Sigmoid colon (tissue), 7 donors: Measurements from ENCODE around the gene BMERB1. TPM values are rescaled to one million over a fixed set of nuclear protein-coding genes. Genes with fewer than 3 reads are reported as not detected.

Source experiments
- DNase-seq: peaks from one replicate; pipeline ENCODE4 v3.0.0-alpha.2; 2019
- H3K27ac ChIP-seq, 4 donors: fragments of 200-600 bp; sonication (generic); one replicate each; pipeline ENCODE4 v1.5.1; 2016 to 2019; ENCODE audit warnings: mild to moderate bottlenecking in 1 of 4
- H3K27me3 ChIP-seq, 3 donors: fragments of 200-600 bp; sonication (generic); one replicate each; pipeline ENCODE4 v1.5.1; 2019; ENCODE audit warnings: mild to moderate bottlenecking in 1 of 3
- H3K36me3 ChIP-seq, 4 donors: fragments of 200-600 bp; sonication (generic); one replicate each; pipeline ENCODE4 v1.5.1; 2016 to 2019
- H3K4me1 ChIP-seq, 4 donors: fragments of 200-600 bp; sonication (generic); one replicate each; pipeline ENCODE4 v1.5.1; 2017 to 2019
- H3K4me3 ChIP-seq, 4 donors: fragments of 200-600 bp; sonication (generic); one replicate each; pipeline ENCODE4 v1.5.1; 2017 to 2019; ENCODE audit warnings: mild to moderate bottlenecking in 2 of 4, moderate library complexity in 1 of 4
- H3K9me3 ChIP-seq, 4 donors: fragments of 200-600 bp in 3 of 4; sonication (generic) in 3 of 4; one replicate each; pipeline versions ENCODE4 v1.5.1 to v1.6.1; 2013 to 2019
- CTCF ChIP-seq, 4 experiments: fragments of 450-650 bp in 3 of 4; fragments of 200-600 bp in 1 of 4; IDR thresholded peaks; one replicate each; pipeline ENCODE4 v1.5.1; 2016 to 2019; ENCODE audit warnings: antibody characterized with exemption in 4 of 4, mild to moderate bottlenecking in 3 of 4, moderate library complexity in 2 of 4
- EP300 ChIP-seq, 4 donors: sonication (generic); formaldehyde crosslinking; IDR thresholded peaks; one replicate each; pipeline ENCODE4 v1.6.1; 2017; ENCODE audit warnings: antibody characterized with exemption in 4 of 4
- POLR2A ChIP-seq, 2 donors: fragments of 450-650 bp; IDR thresholded peaks; one replicate each; pipeline ENCODE4 v1.6.1; 2016; ENCODE audit warnings: antibody characterized with exemption in 2 of 2, mild to moderate bottlenecking in 2 of 2, moderate library complexity in 2 of 2
- POLR2AphosphoS5 ChIP-seq, 4 donors: sonication (generic); formaldehyde crosslinking; IDR thresholded peaks; one replicate each; pipeline ENCODE4 v1.6.1; 2017; ENCODE audit warnings: antibody characterized with exemption in 4 of 4
- WGBS, 2 donors: extraction: QIAGEN DNeasy Blood & Tissue Kit; methylation state at CpG; one replicate each; pipeline ENCODE4 v1.1.7; 2013; 5-methylcytosine and 5-hydroxymethylcytosine counted together
- intact Hi-C: fragments of 100-400 bp; cut with DNase I; formaldehyde crosslinking; loops from one replicate; pipeline ENCODE4 v1.15.1; 2023
- polyA plus RNA-seq, 3 donors: library from polyadenylated mRNA; stranded (reverse); fragments of 200-250 nt; gene quantifications; one replicate each; pipeline ENCODE4 v1.2.3, GENCODE V29; 2013
- total RNA-seq, 4 donors: library from RNA; depleted of rRNA; stranded (reverse); fragments of >200 nt; gene quantifications; one replicate each; pipeline ENCODE4 v1.1.0, GENCODE V29; 2016
- donor health status: healthy with polysubstance abuse.
- donor health status: Bipolar disorder and iron deficiency.
- donor health status: healthy.

BMERB1 gene
- total and polyA plus RNA-seq, 7 donors, result 3.7 to 112 (median 63.4) TPM

DNA sequence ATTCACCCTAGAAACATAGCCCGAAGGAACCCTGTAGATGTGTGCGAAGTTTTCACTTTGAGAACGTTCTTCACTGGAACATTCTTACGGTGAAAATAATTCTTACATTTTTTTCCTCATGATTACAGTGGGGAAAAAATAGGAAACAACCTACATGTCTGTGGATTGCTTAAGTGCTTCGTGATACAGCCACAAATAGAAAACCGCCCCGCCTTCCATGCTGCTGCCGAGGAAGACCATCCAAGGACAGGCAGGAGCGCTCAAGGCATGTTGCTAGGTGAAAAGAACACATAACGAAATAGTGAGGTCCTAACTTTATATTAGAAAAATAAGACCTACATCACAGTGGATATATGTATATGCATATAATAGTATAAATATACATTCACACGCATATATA is 78.8 kb downstream of the BMERB1 start:
- Histone ChIP-seq H3K4me1 (peaks cover 0 to 7% (median 4%) of the 10 kb centered on the region in 4 donors), H3K4me3 (no peak overlapping the region), H3K9me3 (no peaks in the 10 kb centered on the region), H3K27me3 (no peaks in the 10 kb centered on the region), H3K27ac (no peak overlapping the region), H3K36me3 (peaks cover 0 to 11% (median 2%) of the 10 kb centered on the region in 4 donors)
- DNase-seq, result no peak
- WGBS, 2 donors, result 94 to 95% methylated on average over 11 of the region's 11 CpGs
- TF ChIP-seq EP300 (IDR thresholded peaks at IDR 0.05) (no peak), POLR2AphosphoS5 (IDR thresholded peaks at IDR 0.05) (no peak), POLR2A (IDR thresholded peaks at IDR 0.05) (no peak), CTCF (IDR thresholded peaks at IDR 0.05) (no peak)
- intact Hi-C loops, result no loop called here

GRCh38 chr16:15515992-15516391 is 81.6 kb downstream of the BMERB1 start:
- DNase-seq, result no peak
- H3K27ac ChIP-seq, result no peak overlapping the region

GRCh38 chr16:15516609-15517008 is 82.2 kb downstream of the BMERB1 start:
- no peaks in the 10 kb centered on the region for H3K9me3 ChIP-seq
- intact Hi-C loops, result no loop called here
- H3K4me1 ChIP-seq, result peaks cover 0 to 33% (median 29%) of the 10 kb centered on the region in 4 donors
- DNase-seq, result no peak
- TF ChIP-seq EP300 (IDR thresholded peaks at IDR 0.05), result no peak
- no peak for TF ChIP-seq CTCF (IDR thresholded peaks at IDR 0.05)
- TF ChIP-seq POLR2AphosphoS5 (IDR thresholded peaks at IDR 0.05), result no peak
- no peak overlapping the region for H3K4me3 ChIP-seq
- H3K27me3 ChIP-seq, result no peaks in the 10 kb centered on the region
- WGBS, 2 donors, result 80 to 91% methylated on average over 5 of the region's 5 CpGs
- H3K27ac ChIP-seq, result peak overlapping the region in 1 of 4 donors; percentile 63
- H3K36me3 ChIP-seq, result peaks cover 0 to 11% (median 2%) of the 10 kb centered on the region in 4 donors

More at GRCh38 chr16:15515992-15516391, 81.6 kb downstream of the BMERB1 start:
- 95 to 96% methylated on average over 4 of the region's 4 CpGs for WGBS, 2 donors
- TF ChIP-seq POLR2A (IDR thresholded peaks at IDR 0.05) (no peak), EP300 (IDR thresholded peaks at IDR 0.05) (no peak), POLR2AphosphoS5 (IDR thresholded peaks at IDR 0.05) (no peak), CTCF (IDR thresholded peaks at IDR 0.05) (no peak)
- Histone ChIP-seq H3K9me3 (no peaks in the 10 kb centered on the region), H3K4me3 (no peak overlapping the region), H3K36me3 (peaks cover 0 to 11% (median 2%) of the 10 kb centered on the region in 4 donors), H3K27me3 (no peaks in the 10 kb centered on the region), H3K4me1 (peaks cover 0 to 27% (median 22%) of the 10 kb centered on the region in 4 donors)
- intact Hi-C loops, result no loop called here

- no peak for DNase-seq
- H3K27me3 ChIP-seq, result no peaks in the 10 kb centered on the region
- H3K36me3 ChIP-seq, result peaks cover 0 to 11% (median 2%) of the 10 kb centered on the region in 4 donors
- TF ChIP-seq CTCF (IDR thresholded peaks at IDR 0.05) (no peak), EP300 (IDR thresholded peaks at IDR 0.05) (no peak), POLR2A (IDR thresholded peaks at IDR 0.05) (no peak), POLR2AphosphoS5 (IDR thresholded peaks at IDR 0.05) (no peak)
- WGBS, 2 donors, result 90 to 95% methylated on average over 3 of the region's 3 CpGs
- H3K9me3 ChIP-seq, result no peaks in the 10 kb centered on the region
- H3K4me1 ChIP-seq, result peaks cover 0 to 42% (median 39%) of the 10 kb centered on the region in 4 donors
- intact Hi-C loops, result no loop called here
- H3K27ac ChIP-seq, result peak overlapping the region; percentile 36 to 69 (median 62)
- no peak overlapping the region for H3K4me3 ChIP-seq
Observed at GRCh38 chr16:15517743-15518377, 83.5 kb downstream of the BMERB1 start.
